Right renal pelvis (tissue), 4 donors: Measurements from ENCODE around the gene CEBPB. TPM values are rescaled to one million over a fixed set of nuclear protein-coding genes. Genes with fewer than 3 reads are reported as not detected.

Source experiments
- DNase-seq, 4 donors: peaks; one replicate each; pipeline ENCODE4 v3.0.0-alpha.2; 2013; ENCODE audit warnings: low read depth in 4 of 4, low spot score in 3 of 4, missing footprints in 1 of 4
- polyA plus RNA-seq, 4 donors: library from polyadenylated mRNA; unstranded; fragments of 120-200 nt; gene quantifications; one replicate each; pipeline ENCODE4 v1.2.1, GENCODE V29; 2013; ENCODE audit not compliant: insufficient read length in 4 of 4

Gene CEBPB
- polyA plus RNA-seq, 4 donors = 4.3 to 6.8 (median 4.5) TPM

DNA sequence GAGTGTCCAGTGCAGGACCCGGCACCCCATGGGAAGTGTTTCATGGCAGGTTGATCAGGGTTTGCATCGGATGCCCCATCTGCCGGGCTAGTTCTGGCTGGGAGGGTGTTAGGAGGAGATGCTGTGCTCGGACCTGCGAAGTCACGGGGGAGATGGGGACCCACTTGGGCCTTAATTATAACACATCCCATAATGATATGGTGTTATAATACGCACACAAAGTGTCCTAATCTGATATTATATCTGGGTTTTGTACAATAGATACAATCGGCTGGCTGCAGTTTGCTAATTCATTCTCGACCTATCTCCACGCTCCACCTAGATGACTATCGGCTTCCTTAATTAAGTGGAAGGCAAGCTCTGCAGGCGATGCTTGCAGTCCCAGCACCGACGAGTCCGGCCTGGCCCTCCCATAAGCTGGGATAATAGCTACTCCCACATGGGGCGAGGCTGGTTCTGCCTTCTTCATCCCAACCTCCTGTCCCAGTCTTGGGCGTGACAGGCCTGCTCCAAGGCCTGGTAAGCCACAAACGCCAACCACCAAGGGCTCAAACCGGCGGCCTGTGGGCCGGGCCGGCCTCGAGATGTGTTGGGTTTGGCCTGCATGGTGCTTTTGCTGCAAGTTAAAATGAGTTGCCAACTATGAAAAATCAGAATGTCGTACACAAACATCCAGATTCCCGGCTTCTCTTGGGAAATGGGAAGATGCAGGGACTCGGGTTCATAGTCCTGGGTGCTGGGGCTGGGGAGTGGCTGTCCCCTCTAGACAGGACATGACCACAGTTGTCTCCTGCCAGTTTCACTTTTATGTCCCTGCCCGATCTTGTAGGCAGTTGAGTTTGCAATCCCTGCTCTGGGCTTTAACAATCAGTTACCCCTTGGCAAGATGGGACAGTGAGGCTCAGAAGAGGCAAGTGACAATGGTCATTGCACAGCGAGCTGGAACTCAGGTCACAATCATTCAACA lies 32.7 kb downstream of the CEBPB start:
- no peak for DNase-seq

DNA sequence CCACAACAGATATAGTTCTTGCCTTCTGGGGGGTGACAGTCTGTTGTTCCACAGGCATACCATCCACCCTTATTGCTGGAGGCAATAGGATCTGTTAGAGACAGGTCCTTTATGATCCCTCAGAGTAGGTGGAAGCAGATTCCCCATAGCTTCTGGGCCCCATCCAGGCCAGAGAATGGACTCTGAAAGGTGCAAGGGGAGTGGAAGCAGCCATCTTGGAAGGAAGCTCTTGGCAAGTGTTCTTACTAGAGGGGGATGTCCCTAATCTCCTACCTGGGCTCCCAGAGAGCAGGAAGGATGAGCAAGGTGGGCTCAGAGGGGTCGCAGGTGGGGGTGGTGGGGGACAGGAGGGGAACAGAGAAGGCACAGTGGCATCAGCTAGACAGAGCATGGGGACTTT lies 33.4 kb downstream of the CEBPB start:
- no peak for DNase-seq

DNA sequence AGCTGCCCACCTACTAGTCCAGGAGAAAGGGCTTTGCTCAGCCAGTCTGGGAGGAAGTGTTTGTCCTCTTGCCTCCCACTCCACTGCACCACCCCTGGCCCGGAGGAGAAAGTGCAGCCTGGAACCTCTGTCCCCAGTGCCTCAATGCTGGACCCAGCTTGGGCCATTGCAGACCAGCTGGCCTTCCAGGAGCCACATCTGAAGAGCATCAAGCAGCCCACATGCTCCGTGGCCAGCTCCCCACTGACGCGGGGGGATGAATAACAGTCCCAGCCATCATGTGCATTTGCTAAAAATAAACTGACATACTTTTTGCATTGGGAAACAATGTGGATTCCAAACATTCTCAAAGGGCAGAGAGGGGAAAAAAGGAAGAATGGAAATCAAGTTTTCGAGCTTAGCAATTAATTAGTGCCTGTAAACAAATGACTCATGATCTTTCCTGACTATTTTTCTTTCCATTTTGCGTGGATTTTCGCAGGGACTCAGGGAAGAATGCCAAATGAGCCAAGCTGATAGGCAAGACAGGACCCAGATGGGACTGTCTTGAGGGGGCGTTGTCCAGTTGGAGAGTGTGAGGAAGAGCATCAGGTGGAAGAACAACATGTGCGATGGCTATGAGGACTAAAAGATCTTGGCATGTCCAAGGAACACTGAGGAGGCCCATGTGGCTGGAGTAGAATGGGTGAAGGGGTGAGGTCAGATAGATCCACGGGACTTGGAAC lies 34.1 kb downstream of the CEBPB start:
- peak in 3 of 4 donors; percentile 35 to 42 (median 41) for DNase-seq

DNA sequence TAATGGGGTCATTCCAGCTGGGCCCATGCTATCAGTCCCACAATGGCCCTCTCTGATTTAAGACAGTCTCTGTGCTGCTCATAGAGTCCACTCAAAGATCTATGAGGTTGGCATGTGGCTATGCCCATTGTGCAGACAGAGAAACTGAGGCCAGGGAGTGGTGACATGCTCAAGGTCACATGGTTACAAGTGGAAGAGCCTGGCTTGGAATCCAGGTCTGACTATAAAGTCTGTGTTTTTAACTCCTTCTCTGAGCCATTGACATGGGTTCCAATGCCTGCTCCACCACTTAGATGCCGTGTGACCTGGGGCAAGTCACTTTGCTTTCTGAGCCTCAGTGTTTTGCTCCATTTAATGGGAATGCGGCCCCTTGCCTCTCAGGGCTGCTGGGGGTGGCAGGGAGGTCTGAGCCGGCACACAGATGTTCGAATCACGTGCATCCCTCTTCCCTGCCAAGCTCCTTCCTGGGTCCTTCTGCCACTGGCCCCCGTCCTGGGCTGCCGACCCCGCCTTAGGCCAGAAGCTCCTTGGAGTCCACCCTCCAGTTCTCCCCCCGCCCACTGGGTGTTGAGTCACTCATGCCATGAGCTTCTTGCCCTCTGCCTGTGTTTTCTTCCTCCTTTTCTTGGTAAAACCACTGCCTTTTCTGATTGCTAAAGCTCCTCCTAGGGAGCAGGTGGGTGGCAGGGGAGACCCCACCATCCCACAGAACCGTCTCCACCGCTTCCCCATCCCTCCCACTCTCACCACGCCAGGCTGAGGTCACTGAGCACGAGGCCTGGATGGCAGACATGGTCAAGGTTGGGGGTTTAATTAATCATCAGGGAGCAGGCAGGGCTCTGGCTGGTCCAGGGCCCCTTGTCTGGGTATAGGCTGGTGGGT lies 35.7 kb downstream of the CEBPB start:
- no peak for DNase-seq

DNA sequence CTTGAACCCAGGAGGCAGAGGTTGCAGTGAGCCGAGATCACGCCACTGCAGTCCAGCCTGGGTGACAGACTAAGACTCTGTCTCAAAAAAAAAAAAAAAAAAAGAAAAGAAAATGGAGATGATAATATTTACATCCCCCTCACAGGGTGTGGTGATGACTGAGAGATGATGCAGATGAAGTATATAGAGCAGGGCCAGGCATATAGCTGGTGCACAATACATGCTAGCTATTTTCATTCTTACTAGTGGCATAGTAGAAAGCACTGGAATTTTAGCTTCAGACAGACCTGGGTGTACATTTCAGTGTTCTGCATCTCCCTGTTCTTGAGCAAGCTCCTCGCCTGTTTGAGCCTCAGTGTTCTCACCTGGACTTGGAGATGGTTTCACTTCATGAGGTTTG lies 36.9 kb downstream of the CEBPB start:
- DNase-seq = no peak

DNA sequence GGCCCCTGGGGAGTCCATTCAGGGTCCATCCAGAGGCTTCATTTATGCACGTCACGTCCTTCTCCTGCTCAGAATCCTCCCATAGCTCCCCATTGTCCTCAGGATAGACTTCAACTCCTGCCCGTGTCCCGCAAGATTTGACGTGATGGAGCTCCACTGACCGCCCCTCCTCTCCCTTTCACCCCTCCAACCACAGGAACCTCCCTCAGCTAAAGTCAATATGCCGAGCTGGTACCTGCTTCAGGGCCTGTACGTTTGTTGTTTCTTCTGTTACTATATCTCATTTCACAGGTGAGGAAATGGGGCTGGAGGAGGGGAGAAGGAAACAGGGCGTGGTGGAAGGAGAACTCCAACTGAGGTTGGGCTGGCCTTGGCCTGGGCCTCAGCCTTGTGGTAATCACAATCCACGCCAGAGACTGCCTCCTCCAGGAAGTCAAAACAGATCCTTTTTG lies 38.6 kb downstream of the CEBPB start:
- no peak for DNase-seq

DNA sequence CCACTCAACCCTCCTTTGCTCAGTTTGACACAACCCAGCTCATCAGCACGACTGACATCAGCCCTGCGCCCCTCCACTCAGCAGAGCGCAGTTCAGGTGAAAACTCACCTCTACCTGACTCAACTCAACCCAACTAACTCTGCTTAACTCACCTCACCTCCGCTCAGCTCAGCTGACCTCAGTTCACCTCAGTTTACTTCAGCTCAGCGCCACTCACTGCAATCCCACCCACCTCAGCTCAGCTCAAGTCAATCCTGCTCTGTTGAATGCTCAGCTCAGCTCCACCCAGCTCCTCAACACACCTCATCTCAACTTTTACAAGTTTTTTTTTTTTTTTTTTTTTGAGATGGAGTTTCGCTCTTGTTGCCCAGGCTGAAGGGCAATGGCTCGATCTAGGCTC lies 39.6 kb downstream of the CEBPB start:
- no peak for DNase-seq

DNA sequence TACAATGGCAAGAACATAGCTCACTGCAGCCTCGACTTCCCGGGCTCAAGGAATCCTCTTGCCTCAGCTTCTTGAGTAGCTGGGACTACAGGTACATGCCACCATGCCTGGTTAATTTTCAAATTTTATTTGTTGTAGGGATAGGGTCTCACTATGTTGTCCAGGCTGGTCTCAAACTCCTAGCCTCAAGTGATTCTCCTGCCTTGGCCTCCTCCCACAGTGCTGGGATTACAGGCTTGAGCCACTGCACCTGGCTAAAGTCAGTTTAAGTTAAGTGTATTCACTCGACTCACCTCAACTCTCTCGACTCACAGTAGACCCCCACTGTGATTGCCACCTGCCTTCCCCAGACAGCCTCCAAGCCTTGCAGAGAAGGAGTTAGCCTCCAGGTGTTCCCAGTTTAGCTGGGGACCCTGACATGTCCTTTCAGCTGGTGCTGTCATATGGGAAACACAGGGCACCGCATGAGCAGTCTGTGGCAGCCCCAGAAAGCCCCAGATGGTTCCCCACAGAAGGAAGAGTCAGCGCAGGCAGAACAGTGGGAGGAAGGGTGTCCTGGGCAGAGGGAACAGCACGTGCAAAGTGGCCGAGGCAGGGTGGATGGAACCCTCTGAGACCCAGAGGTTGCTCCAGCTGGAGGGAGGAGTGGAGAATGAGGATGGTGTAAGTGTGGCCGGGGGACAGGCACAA lies 40.4 kb downstream of the CEBPB start:
- DNase-seq = no peak

DNA sequence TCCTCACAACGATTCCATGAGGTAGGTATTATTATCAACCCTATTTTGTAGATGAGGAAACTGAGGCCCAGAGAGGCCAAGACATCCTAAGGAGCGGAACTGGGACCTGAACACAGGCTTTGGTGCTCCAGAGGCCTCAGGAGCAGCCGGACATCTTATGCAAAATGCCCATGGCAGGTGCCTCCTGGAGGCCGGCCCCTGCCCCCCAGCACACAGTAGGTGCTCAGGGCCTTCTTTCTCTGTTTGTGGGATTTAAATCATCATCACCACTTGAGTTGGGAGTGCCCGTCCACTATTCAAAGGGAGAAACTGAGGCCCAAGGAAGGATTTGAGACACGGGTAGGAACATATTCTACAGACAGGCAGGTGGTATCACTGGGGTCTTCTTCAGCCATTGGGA lies 41.2 kb downstream of the CEBPB start:
- DNase-seq = no peak

DNA sequence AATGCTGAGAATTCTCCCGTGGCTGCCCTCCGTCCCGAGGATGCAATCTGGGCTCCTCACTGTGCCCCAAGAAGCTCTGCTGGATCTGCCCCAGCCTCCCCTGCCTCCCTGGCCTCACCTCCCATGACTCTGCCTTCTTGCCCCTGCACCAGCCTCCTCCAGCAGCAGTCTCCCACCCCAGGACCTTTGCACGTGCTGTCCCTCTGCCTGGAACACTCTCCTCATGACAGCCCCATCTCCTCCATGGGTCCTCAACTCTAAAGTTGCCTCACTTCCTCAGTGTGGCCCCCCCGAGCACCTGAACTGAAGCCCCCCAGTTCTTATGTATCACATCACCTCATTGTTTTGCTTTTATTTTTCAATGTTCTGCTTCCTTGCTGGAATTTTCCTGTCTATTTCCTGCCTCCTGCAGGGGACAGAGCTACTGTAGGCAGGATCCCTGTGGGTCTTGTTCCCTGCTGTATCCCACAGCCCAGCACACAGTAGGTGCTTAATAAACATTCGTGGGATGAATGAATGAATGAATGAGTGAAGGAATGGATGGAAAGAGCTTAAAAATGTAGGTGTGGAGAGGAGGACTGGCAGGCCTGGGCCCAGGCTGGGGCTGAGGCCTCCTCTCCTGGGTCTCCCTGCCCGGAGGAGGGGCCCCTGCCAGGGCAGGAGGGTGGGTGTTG lies 42.2 kb downstream of the CEBPB start:
- no peak for DNase-seq

DNA sequence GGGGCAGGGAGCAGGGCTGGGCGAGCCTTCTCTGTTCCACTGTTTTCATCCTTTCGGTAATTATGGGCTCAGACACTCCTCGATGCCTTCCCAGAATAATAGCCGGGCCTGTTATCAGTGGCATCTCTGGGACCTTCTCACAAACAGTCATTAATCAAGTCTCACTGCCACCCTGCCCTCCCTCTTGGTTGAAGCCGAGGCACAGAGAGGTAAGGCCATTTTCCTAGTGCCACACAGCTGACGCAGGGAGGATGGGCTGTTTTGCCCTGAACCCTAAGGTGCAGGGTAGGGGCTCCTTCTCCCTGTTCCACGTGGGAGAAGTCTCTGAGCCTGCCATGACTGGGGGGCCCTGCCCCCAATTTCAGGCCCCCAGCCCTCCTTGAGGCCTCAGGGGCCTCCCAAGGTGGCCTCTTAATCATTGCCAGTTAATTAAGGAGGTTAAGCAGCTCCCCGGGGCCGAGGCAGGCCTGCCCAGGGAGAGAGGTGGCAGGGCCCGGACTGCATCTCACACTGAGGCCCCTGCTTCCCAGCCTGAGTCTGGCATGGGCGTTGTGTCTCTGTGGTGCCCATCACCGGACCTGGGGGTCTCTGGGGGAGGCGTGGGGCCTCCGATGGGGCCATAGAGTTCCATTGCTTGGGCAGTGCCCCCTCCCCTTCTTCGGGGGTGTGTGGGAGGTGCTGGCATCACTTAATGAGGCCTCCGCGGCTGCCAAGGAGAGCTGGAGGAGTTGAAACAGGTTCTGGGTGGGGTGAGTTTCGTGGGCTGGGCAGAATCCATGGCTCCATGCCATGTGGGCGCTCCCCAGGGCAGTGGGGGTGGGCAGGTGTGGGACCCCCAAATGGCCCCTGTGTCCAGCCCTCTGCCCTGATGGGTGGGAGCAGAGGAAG lies 42.9 kb downstream of the CEBPB start:
- no peak for DNase-seq

DNA sequence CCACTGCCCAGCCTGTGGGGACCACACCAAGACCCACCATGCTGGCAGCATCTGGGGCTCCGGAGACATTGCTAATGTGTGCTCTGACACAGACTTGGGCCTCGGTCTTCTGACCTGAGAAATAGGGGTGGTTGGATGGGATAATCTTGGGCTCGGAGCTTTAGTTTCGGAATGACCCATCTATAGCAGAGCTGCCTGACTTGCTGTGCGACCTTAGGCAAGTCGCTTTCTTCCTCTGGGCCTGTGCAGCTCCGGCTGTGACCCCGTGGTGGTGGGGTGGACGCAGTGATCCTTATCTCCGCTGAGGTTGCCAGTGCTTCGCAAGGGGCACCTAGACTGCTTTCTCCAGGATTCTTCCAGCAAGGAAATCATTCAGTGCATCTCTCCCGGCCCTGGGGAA lies 43.7 kb downstream of the CEBPB start:
- no peak for DNase-seq

DNA sequence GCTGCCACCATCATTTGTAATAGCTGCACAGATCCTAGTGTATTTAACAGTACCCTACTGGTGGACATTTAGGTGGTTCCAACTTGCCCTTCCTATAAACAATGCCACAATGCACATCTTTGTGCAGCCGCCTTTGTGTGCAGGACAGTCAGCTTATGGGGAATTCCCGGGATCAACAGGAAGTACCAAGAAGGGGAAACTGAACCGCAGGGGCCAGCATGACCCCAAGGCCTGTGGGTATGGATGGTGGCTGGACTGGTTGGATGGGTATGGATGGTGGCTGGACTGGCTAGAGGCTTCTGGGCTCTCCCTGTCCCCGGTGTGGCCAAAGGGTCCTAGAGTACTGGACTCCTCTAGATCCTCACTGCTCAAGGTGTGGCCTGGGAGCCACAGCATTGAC lies 46.7 kb downstream of the CEBPB start:
- DNase-seq = no peak

DNA sequence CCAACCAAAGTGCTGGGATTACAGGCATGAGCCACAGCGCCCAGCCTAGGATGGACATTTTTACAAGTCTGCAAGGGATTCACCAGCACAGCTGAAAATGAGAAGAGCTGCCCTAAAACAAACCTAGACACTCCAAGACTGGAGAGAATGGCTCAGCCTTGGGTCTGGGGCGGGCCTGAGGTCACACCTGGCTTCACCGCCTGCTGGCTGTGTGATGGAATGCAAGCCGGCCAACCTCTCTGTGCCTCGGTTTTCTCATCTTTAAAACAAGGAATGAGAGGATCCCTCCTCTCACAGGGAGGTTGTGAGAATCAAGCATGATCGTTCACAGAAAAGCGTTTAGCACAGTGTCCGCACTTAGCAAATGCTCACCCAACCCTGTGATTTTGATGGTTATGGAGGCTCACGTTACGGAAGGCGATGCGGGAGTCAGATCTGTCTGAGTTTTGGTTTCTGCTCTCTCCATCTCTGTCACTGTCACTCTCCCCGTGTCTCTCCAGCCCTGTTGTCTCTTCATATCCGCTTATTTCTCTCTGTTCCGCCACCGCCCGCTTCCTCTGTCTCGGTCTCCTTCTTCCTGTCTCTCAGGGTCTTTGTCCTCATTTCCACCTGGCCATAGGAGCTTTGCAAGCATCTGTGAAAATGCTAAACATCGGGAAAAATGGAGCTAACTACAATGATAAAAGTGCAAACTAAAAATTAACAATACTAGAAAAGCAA lies 47.6 kb downstream of the CEBPB start:
- no peak for DNase-seq

DNA sequence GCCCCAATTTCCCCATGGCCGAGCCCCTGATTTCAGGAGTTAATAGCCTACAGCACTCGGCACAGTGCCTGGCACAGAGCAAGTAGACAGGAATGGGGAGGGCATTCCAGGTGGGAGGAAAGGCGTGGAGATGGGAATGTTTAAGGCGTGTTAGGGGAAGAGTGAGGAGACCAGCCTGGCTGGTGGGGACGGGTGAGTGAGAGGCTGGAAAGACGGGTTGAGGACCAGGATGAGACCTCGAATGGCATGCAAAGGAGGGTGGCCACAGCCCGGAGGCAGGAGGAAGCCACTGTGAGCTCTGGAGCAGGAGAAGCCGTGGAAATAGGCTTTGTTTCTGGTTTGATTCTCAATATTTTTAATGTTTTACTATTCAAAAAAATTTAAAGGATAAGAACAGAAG lies 49.5 kb downstream of the CEBPB start:
- no peak for DNase-seq

DNA sequence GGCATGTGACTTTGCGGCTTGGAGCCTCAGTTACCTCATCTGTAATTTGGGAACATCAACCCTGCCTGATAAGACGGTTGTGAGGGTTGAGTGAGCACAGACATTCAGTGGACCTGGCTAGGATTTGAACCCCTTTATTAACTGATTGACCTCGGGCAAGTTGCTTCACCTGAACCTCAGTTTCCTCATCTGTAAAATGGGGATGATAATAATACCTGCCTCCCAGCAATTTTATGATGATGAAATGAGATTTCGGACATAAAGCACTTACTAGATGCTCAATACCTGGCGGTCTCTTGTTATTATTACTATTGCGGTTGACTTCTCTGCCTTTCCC lies 51.5 kb downstream of the CEBPB start:
- no peak for DNase-seq
